ENCODE data around the gene PXMP4. TPM values are rescaled to one million over a fixed set of nuclear protein-coding genes. Genes with fewer than 3 reads are reported as not detected.

PXMP4 gene
- total RNA-seq, 1 experiment from 2014 or later = 5.7 TPM

DNA sequence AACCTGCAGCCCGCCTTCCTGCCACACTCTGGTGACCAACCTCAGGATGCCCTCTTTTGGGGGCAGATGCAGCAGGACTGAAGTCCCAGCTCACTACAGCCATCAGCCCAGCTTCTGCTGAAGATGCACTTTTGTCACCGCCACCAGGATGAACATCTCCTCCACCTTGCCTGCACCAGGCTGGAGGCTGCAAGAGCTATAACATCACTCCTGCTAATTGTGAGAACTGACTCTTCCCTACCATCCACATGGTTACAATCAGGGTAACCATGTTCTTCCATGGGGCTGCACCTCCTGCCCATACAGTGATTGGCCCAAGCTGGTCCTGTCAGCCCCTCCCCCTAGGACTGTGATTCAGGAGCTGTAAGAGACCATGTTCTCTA lies 55.4 kb downstream of the PXMP4 start:
- H3K23me2 ChIP-seq (ENCODE audit: insufficient read length, low read depth, low read length, poor library complexity, severe bottlenecking) = peaks cover 18% of the 10 kb centered on the region
- no peak overlapping the region for H4K91ac ChIP-seq (ENCODE audit: insufficient read length, low read depth, low read length)
- Mint-ChIP-seq H3K9me3 (no peaks in the 10 kb centered on the region), H3K27ac (peak overlapping the region in 1 of 3 experiments; percentile 86; a peak in 3 of 7 replicates), H3K36me3 (ENCODE audit: insufficient read depth in 1 of 3, low read depth in 3 of 3) (peaks cover 13 to 39% (median 15%) of the 10 kb centered on the region in 3 experiments), H3K4me3 (peak overlapping the region; percentile 81), H3K27me3 (ENCODE audit: low read depth) (peaks cover 4% of the 10 kb centered on the region), H3K4me1 (peaks cover 29 to 32% of the 10 kb centered on the region in 2 experiments)
- H4K5ac ChIP-seq (ENCODE audit: insufficient read length, low read depth, low read length) = no peak overlapping the region
- no CpG with 5 or more reads among the region's 2 CpGs for WGBS (ENCODE audit: extremely low coverage, insufficient read length, low lambda C conversion rate)
- no peak overlapping the region for H3K14ac ChIP-seq (ENCODE audit: insufficient read depth, low read length)
- no peaks in the 10 kb centered on the region; the same call in 1 of the 2 replicates for H3K4me1 ChIP-seq (ENCODE audit: insufficient read depth, low read length)
- no peaks in the 10 kb centered on the region for H3K79me2 ChIP-seq (ENCODE audit: insufficient read depth, low read length)
- TF ChIP-seq, protein P1, sequence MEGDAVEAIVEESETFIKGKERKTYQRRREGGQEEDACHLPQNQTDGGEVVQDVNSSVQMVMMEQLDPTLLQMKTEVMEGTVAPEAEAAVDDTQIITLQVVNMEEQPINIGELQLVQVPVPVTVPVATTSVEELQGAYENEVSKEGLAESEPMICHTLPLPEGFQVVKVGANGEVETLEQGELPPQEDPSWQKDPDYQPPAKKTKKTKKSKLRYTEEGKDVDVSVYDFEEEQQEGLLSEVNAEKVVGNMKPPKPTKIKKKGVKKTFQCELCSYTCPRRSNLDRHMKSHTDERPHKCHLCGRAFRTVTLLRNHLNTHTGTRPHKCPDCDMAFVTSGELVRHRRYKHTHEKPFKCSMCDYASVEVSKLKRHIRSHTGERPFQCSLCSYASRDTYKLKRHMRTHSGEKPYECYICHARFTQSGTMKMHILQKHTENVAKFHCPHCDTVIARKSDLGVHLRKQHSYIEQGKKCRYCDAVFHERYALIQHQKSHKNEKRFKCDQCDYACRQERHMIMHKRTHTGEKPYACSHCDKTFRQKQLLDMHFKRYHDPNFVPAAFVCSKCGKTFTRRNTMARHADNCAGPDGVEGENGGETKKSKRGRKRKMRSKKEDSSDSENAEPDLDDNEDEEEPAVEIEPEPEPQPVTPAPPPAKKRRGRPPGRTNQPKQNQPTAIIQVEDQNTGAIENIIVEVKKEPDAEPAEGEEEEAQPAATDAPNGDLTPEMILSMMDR (conservative IDR thresholded peaks at IDR 0.05) = no peak
- H3T11ph ChIP-seq (ENCODE audit: low read length) = no peak overlapping the region
- H3K27me3 ChIP-seq (ENCODE audit: insufficient read depth, low read length) = no peaks in the 10 kb centered on the region
- H2AK5ac ChIP-seq (ENCODE audit: insufficient read length, low read length) = no peak overlapping the region
- H3K79me1 ChIP-seq (ENCODE audit: insufficient read depth, low read depth, low read length, poor library complexity, severe bottlenecking) = no peaks in the 10 kb centered on the region
- no peak overlapping the region for H3K18ac ChIP-seq (ENCODE audit: insufficient read length, low read depth, low read length)
- H2BK20ac ChIP-seq (ENCODE audit: low read depth, low read length, poor library complexity, severe bottlenecking) = no peak overlapping the region
- no peak overlapping the region for H3K9ac ChIP-seq (ENCODE audit: extremely low read depth, insufficient read length, low read length)
- H3K4me2 ChIP-seq (ENCODE audit: insufficient read depth, insufficient read length, low read length) = no peak overlapping the region
- H2BK12ac ChIP-seq (ENCODE audit: insufficient read length, low read depth, low read length) = no peak overlapping the region
- no peak overlapping the region for H2BK15ac ChIP-seq (ENCODE audit: low read depth, low read length)
- no peak overlapping the region for H2BK5ac ChIP-seq (ENCODE audit: insufficient read length, low read length)
- H3K27ac ChIP-seq (ENCODE audit: insufficient read length, low read depth, low read length) = no peak overlapping the region
- H3K56ac ChIP-seq (ENCODE audit: insufficient read length, low read depth, low read length) = no peak overlapping the region
- no peak overlapping the region for H3K4ac ChIP-seq (ENCODE audit: low read depth, low read length)
- no peak overlapping the region for H2AFZ ChIP-seq (ENCODE audit: low read length)
- no peak overlapping the region for H2BK120ac ChIP-seq (ENCODE audit: low read depth, low read length, poor library complexity, severe bottlenecking)
- H4K20me1 ChIP-seq (ENCODE audit: control insufficient read depth, insufficient read depth, insufficient read length) = no peaks in the 10 kb centered on the region
- no peak overlapping the region for H3K23ac ChIP-seq (ENCODE audit: insufficient read length, low read depth, low read length)
- H4K8ac ChIP-seq (replicated peaks; ENCODE audit: insufficient read length, low read depth, low read length) = no peak overlapping the region
- no peak for DNase-seq
- no peaks in the 10 kb centered on the region for H3K9me3 ChIP-seq (ENCODE audit: control insufficient read depth, low read depth, low read length)
